Aorta (tissue), 5 donors: ENCODE data around the gene SPATA16. TPM values are rescaled to one million over a fixed set of nuclear protein-coding genes. Genes with fewer than 3 reads are reported as not detected.
"Not testable (repeated sequence)": the region's sequence is repeated elsewhere in the genome, so short reads cannot be mapped to it uniquely, and the experiment has no call there.

Experiments used
- ATAC-seq: fragments of 200-7000 bp; cut with Tn5 transposase; one replicate; pipeline ENCODE4 v1.9.1; 2022; ENCODE audit warnings: moderate library complexity; ENCODE audit not compliant: low FRiP score
- DNase-seq, 2 donors: peaks; one replicate each; pipeline ENCODE4 v3.0.0-alpha.2; 2020
- H3K27ac ChIP-seq, 2 donors: one replicate each; pipeline ENCODE4 v1.5.1; 2013; ENCODE audit warnings: low read length in 2 of 2, mild to moderate bottlenecking in 2 of 2, moderate library complexity in 2 of 2, control low read depth in 1 of 2, inconsistent platforms in 1 of 2, low read depth in 1 of 2
- H3K27me3 ChIP-seq, 2 donors: one replicate each; pipeline ENCODE4 v1.6.1; 2013; ENCODE audit warnings: control low read depth in 1 of 2, low read length in 1 of 2, mild to moderate bottlenecking in 1 of 2, moderate library complexity in 1 of 2; ENCODE audit not compliant: insufficient read depth in 2 of 2, control insufficient read depth in 1 of 2
- H3K36me3 ChIP-seq, 2 donors: one replicate each; pipeline ENCODE4 v1.6.1; 2013; ENCODE audit warnings: control low read depth in 1 of 2, low read length in 1 of 2, mild to moderate bottlenecking in 1 of 2; ENCODE audit not compliant: insufficient read depth in 2 of 2, control insufficient read depth in 1 of 2
- H3K4me1 ChIP-seq, 2 donors: one replicate each; pipeline ENCODE4 v1.6.1; 2013; ENCODE audit warnings: low read length in 2 of 2, control low read depth in 1 of 2, mild to moderate bottlenecking in 1 of 2, moderate library complexity in 1 of 2; ENCODE audit not compliant: insufficient read depth in 2 of 2, control insufficient read depth in 1 of 2
- H3K4me3 ChIP-seq, 2 donors: one replicate each; pipeline ENCODE4 v1.5.1; 2013; ENCODE audit warnings: low read length in 2 of 2, control low read depth in 1 of 2, mild to moderate bottlenecking in 1 of 2
- H3K9me3 ChIP-seq: one replicate; pipeline ENCODE4 v1.6.1; 2013; ENCODE audit warnings: mild to moderate bottlenecking, low read length; ENCODE audit not compliant: control insufficient read depth
- WGBS, 2 donors: extraction: QIAGEN DNeasy Blood & Tissue Kit; methylation state at CpG; one replicate each; pipeline ENCODE4 v1.1.7; 2013; 5-methylcytosine and 5-hydroxymethylcytosine counted together
- intact Hi-C, 2 donors: fragments of 100-400 bp; cut with DNase I; formaldehyde crosslinking; loops; one replicate each; pipeline versions ENCODE4 v1.14.2 to v1.15.0; 2022
- polyA plus RNA-seq, 2 donors: library from polyadenylated mRNA; stranded (reverse); fragments of 200-250 nt; gene quantifications; one replicate each; pipeline ENCODE4 v1.2.3, GENCODE V29; 2013
- total RNA-seq, 2 donors: library from RNA; stranded (reverse); fragmentation: NEBNext Ultra II Directional; extraction: Animal tissue kit (Norgen Biotek cat#: 25700); gene quantifications; one replicate each; pipeline ENCODE4 v1.2.1, GENCODE V29; 2021
- donor health status: healthy with polysubstance abuse.
- donor health status: Bipolar disorder and iron deficiency.
- donor health status: DM: no; HTN: no; CAD: no.
- donor health status: DM: no; HTN: no; CAD: no.
- donor health status: DM: yes; HTN: yes; CAD: no.

Gene SPATA16
- total and polyA plus RNA-seq, 4 donors = not detected

GRCh38 chr3:173021547-173022185 lies 119.4 kb downstream of the SPATA16 start:
- H3K4me1 ChIP-seq = no peaks in the 10 kb centered on the region
- H3K9me3 ChIP-seq = no peaks in the 10 kb centered on the region
- 55 to 58% methylated on average over 2 of the region's 2 CpGs for WGBS, 2 donors
- no peak for ATAC-seq
- no peak overlapping the region for H3K4me3 ChIP-seq
- H3K36me3 ChIP-seq = no peaks in the 10 kb centered on the region
- H3K27ac ChIP-seq = no peak overlapping the region
- no peaks in the 10 kb centered on the region for H3K27me3 ChIP-seq
- intact Hi-C loops = no loop called here
- no peak for DNase-seq

- WGBS, 2 donors = 95 to 98% methylated on average over 7 of the region's 7 CpGs
Measured at GRCh38 chr3:173020128-173020527, 120.9 kb downstream of the SPATA16 start.

GRCh38 chr3:173019378-173019777 lies 121.7 kb downstream of the SPATA16 start:
- no peak overlapping the region for H3K27ac ChIP-seq
- no peaks in the 10 kb centered on the region for H3K4me1 ChIP-seq
- H3K27me3 ChIP-seq = no peaks in the 10 kb centered on the region
- intact Hi-C loops = no loop called here
- no peak overlapping the region for H3K4me3 ChIP-seq
- no peaks in the 10 kb centered on the region for H3K9me3 ChIP-seq
- no peak for DNase-seq
- no peak for ATAC-seq
- H3K36me3 ChIP-seq = no peaks in the 10 kb centered on the region
- WGBS, 2 donors = 85 to 90% methylated on average over 5 of the region's 5 CpGs

More at GRCh38 chr3:173020128-173020527, 120.9 kb downstream of the SPATA16 start:
- H3K27ac ChIP-seq, ATAC-seq, intact Hi-C loops, H3K4me3 ChIP-seq, H3K27me3 ChIP-seq, H3K9me3 ChIP-seq, H3K4me1 ChIP-seq, H3K36me3 ChIP-seq, DNase-seq: not testable (repeated sequence)

- Histone ChIP-seq H3K36me3 (no peaks in the 10 kb centered on the region), H3K27me3 (no peaks in the 10 kb centered on the region), H3K4me3 (no peak overlapping the region), H3K9me3 (no peaks in the 10 kb centered on the region), H3K27ac (no peak overlapping the region), H3K4me1 (no peaks in the 10 kb centered on the region)
- DNase-seq (no peak), ATAC-seq (no peak)
- intact Hi-C loops = no loop called here
- 68 to 76% methylated on average over 2 of the region's 2 CpGs for WGBS, 2 donors
Measured at GRCh38 chr3:173018758-173019157, 122.3 kb downstream of the SPATA16 start.

- H3K9me3 ChIP-seq = no peaks in the 10 kb centered on the region
- no peaks in the 10 kb centered on the region for H3K4me1 ChIP-seq
- H3K4me3 ChIP-seq = no peak overlapping the region
- no peaks in the 10 kb centered on the region for H3K36me3 ChIP-seq
- DNase-seq = no peak
- H3K27ac ChIP-seq = no peak overlapping the region
- WGBS, 2 donors = 73 to 76% methylated on average over 3 of the region's 3 CpGs
- intact Hi-C loops = no loop called here
- ATAC-seq = no peak
- H3K27me3 ChIP-seq = no peaks in the 10 kb centered on the region
Measured at GRCh38 chr3:173013219-173013832, 127.7 kb downstream of the SPATA16 start.

- intact Hi-C loops = no loop called here
- no peaks in the 10 kb centered on the region for H3K9me3 ChIP-seq
- H3K27me3 ChIP-seq = no peaks in the 10 kb centered on the region
- no peaks in the 10 kb centered on the region for H3K4me1 ChIP-seq
- no peak overlapping the region for H3K4me3 ChIP-seq
- H3K27ac ChIP-seq = no peak overlapping the region
- ATAC-seq (no peak), DNase-seq (no peak)
- H3K36me3 ChIP-seq = no peaks in the 10 kb centered on the region
- WGBS, 2 donors = 96 to 97% methylated on average over 6 of the region's 6 CpGs
Measured at GRCh38 chr3:173009410-173009809, 131.6 kb downstream of the SPATA16 start.

- Histone ChIP-seq H3K27ac (no peak overlapping the region), H3K27me3 (no peaks in the 10 kb centered on the region), H3K9me3 (no peaks in the 10 kb centered on the region), H3K4me1 (no peaks in the 10 kb centered on the region), H3K4me3 (no peak overlapping the region), H3K36me3 (no peaks in the 10 kb centered on the region)
- intact Hi-C loops = no loop called here
- ATAC-seq (no peak), DNase-seq (no peak)
- 92 to 96% methylated on average over 3 of the region's 3 CpGs for WGBS, 2 donors
Measured at GRCh38 chr3:173008978-173009377, 132.1 kb downstream of the SPATA16 start.

GRCh38 chr3:173007079-173007723 lies 133.8 kb downstream of the SPATA16 start:
- Histone ChIP-seq H3K36me3 (no peaks in the 10 kb centered on the region), H3K9me3 (no peaks in the 10 kb centered on the region), H3K4me3 (no peak overlapping the region), H3K27ac (no peak overlapping the region), H3K4me1 (no peaks in the 10 kb centered on the region), H3K27me3 (no peaks in the 10 kb centered on the region)
- no peak for ATAC-seq
- intact Hi-C loops = no loop called here
- 74 to 79% methylated on average over 3 of the region's 3 CpGs for WGBS, 2 donors
- no peak for DNase-seq

- Histone ChIP-seq H3K36me3 (no peaks in the 10 kb centered on the region), H3K4me1 (no peaks in the 10 kb centered on the region)
- ATAC-seq = no peak
Measured at GRCh38 chr3:173006006-173006405, 135.0 kb downstream of the SPATA16 start.

More at GRCh38 chr3:173006006-173006405, 135.0 kb downstream of the SPATA16 start:
- H3K9me3 ChIP-seq = no peaks in the 10 kb centered on the region
- no peak overlapping the region for H3K4me3 ChIP-seq
- intact Hi-C loops = no loop called here
- no peak overlapping the region for H3K27ac ChIP-seq
- H3K27me3 ChIP-seq = no peaks in the 10 kb centered on the region
- no peak for DNase-seq
